Gastroesophageal sphincter (tissue), 4 donors: ENCODE results near the gene PALMD. TPM values are rescaled to one million over a fixed set of nuclear protein-coding genes. Genes with fewer than 3 reads are reported as not detected.

Experiments used
- ATAC-seq: fragments of 150-250 bp; one replicate; pipeline ENCODE4 v1.9.1; 2016; ENCODE audit warnings: mild to moderate bottlenecking, moderate library complexity
- H3K27ac ChIP-seq, 4 donors: fragments of 200-600 bp; sonication (generic) in 3 of 4; 1 replicate in 3 of 4; 2 replicates in 1 of 4; pipeline ENCODE4 v1.5.1; 2016 to 2019
- H3K27me3 ChIP-seq: fragments of 200-600 bp; sonication (generic); one replicate; pipeline ENCODE4 v1.5.1; 2019
- H3K36me3 ChIP-seq, 2 donors: fragments of 200-600 bp; sonication (generic); one replicate each; pipeline ENCODE4 v1.5.1; 2019; ENCODE audit warnings: control low read depth in 1 of 2
- H3K4me1 ChIP-seq, 3 donors: fragments of 200-600 bp; sonication (generic); 1 replicate in 2 of 3; 2 replicates in 1 of 3; pipeline ENCODE4 v1.5.1; 2016 to 2019; ENCODE audit warnings: control low read depth in 2 of 3
- H3K4me3 ChIP-seq, 2 donors: fragments of 200-600 bp; sonication (generic); one replicate each; pipeline ENCODE4 v1.5.1; 2019; ENCODE audit warnings: mild to moderate bottlenecking in 1 of 2, moderate library complexity in 1 of 2
- H3K9me3 ChIP-seq, 3 donors: fragments of 200-600 bp; sonication (generic); one replicate each; pipeline ENCODE4 v1.5.1; 2017 to 2019; ENCODE audit warnings: control low read depth in 2 of 3
- CTCF ChIP-seq, 4 experiments: fragments of 200-600 bp in 2 of 4; fragments of 450-650 bp in 2 of 4; sonication (generic) in 1 of 4; IDR thresholded peaks; one replicate each; pipeline ENCODE4 v1.5.1; 2017 to 2019; ENCODE audit warnings: antibody characterized with exemption in 4 of 4, mild to moderate bottlenecking in 2 of 4, moderate library complexity in 2 of 4
- EP300 ChIP-seq: sonication (generic); formaldehyde crosslinking; IDR thresholded peaks from one replicate; pipeline ENCODE4 v1.6.1; 2017; ENCODE audit warnings: antibody characterized with exemption, mild to moderate bottlenecking
- POLR2A ChIP-seq, 2 donors: fragments of 450-650 bp; IDR thresholded peaks; one replicate each; pipeline ENCODE4 v1.6.1; 2017; ENCODE audit warnings: antibody characterized with exemption in 2 of 2, mild to moderate bottlenecking in 2 of 2, moderate library complexity in 1 of 2
- POLR2AphosphoS5 ChIP-seq: sonication (generic); formaldehyde crosslinking; IDR thresholded peaks from one replicate; pipeline ENCODE4 v1.6.1; 2017; ENCODE audit warnings: antibody characterized with exemption
- WGBS, 2 donors: methylation state at CpG; one replicate each; pipeline ENCODE4 v1.1.5; 2018; ENCODE audit warnings: low coverage in 1 of 2; 5-methylcytosine and 5-hydroxymethylcytosine counted together
- total RNA-seq, 4 donors: library from RNA; depleted of rRNA; stranded (reverse); fragments of >200 nt; gene quantifications; one replicate each; pipeline ENCODE4 v1.1.0, GENCODE V29; 2016

Gene PALMD
- total RNA-seq, 4 donors from 2014 or later = 11.7 to 46.7 (median 23.8) TPM

- peaks cover 0 to 5% (median 0%) of the 10 kb centered on the region in 3 donors for H3K4me1 ChIP-seq
- no peak for ATAC-seq
- TF ChIP-seq EP300 = no peak
- TF ChIP-seq POLR2A (IDR thresholded peaks at IDR 0.05) = no peak
- no peak for TF ChIP-seq POLR2AphosphoS5
- no peak for TF ChIP-seq CTCF (IDR thresholded peaks at IDR 0.05)
- no peak overlapping the region for H3K4me3 ChIP-seq
- WGBS, 2 donors = 88 to 92% methylated on average over 1 of the region's 1 CpG
- no peak overlapping the region for H3K27ac ChIP-seq
- no peaks in the 10 kb centered on the region for H3K36me3 ChIP-seq
- H3K27me3 ChIP-seq = no peaks in the 10 kb centered on the region
- no peaks in the 10 kb centered on the region for H3K9me3 ChIP-seq
These were observed 16.7 kb upstream of the PALMD start for GRCh38 chr1:99629164-99629563.

- Histone ChIP-seq H3K9me3 (no peaks in the 10 kb centered on the region), H3K27ac (no peak overlapping the region), H3K4me1 (peaks cover 0 to 9% (median 0%) of the 10 kb centered on the region in 3 donors), H3K27me3 (no peaks in the 10 kb centered on the region), H3K36me3 (no peaks in the 10 kb centered on the region), H3K4me3 (no peak overlapping the region)
- WGBS, 2 donors = 49 to 84% methylated on average over 3 of the region's 3 CpGs
- ATAC-seq = no peak
- TF ChIP-seq POLR2A (IDR thresholded peaks at IDR 0.05) (no peak), EP300 (no peak), CTCF (IDR thresholded peaks at IDR 0.05) (no peak), POLR2AphosphoS5 (no peak)
These were observed 10.8 kb upstream of the PALMD start for GRCh38 chr1:99634971-99635624.

GRCh38 chr1:99635664-99636063 is 10.2 kb upstream of the PALMD start:
- Histone ChIP-seq H3K27me3 (no peaks in the 10 kb centered on the region), H3K9me3 (no peaks in the 10 kb centered on the region), H3K36me3 (no peaks in the 10 kb centered on the region), H3K27ac (no peak overlapping the region), H3K4me3 (no peak overlapping the region), H3K4me1 (peaks cover 0 to 9% (median 0%) of the 10 kb centered on the region in 3 donors)
- no peak for TF ChIP-seq EP300
- no peak for TF ChIP-seq POLR2AphosphoS5
- no peak for TF ChIP-seq POLR2A (IDR thresholded peaks at IDR 0.05)
- TF ChIP-seq CTCF (IDR thresholded peaks at IDR 0.05) = no peak
- 59 to 71% methylated on average over 2 of the region's 2 CpGs for WGBS, 2 donors
- ATAC-seq = no peak

- 59 to 76% methylated on average over 2 of the region's 2 CpGs for WGBS, 2 donors
- peaks cover 0 to 9% (median 0%) of the 10 kb centered on the region in 3 donors for H3K4me1 ChIP-seq
These were observed 9.2 kb upstream of the PALMD start for GRCh38 chr1:99636647-99637175.

More at GRCh38 chr1:99636647-99637175, 9.2 kb upstream of the PALMD start:
- ATAC-seq = no peak
- TF ChIP-seq EP300 (no peak), POLR2A (IDR thresholded peaks at IDR 0.05) (no peak), POLR2AphosphoS5 (no peak), CTCF (IDR thresholded peaks at IDR 0.05) (no peak)
- H3K27ac ChIP-seq = no peak overlapping the region
- no peaks in the 10 kb centered on the region for H3K9me3 ChIP-seq
- H3K27me3 ChIP-seq = no peaks in the 10 kb centered on the region
- H3K36me3 ChIP-seq = no peaks in the 10 kb centered on the region
- no peak overlapping the region for H3K4me3 ChIP-seq
